Nephron progenitor cell (in vitro differentiated cells): ENCODE data around the gene PPP1R37.
A peak's percentile ranks its signal among the peaks of the same experiment; 100 is the strongest.

ENCODE experiments used
- DNase-seq: peaks from one replicate; pipeline ENCODE4 v3.0.0; 2021
- H3K27ac Mint-ChIP-seq: 2 replicates; pipeline ENCODE4 v1.8.0; 2021; ENCODE audit warnings: mild to moderate bottlenecking, moderate library complexity, mixed read lengths
- H3K27me3 Mint-ChIP-seq: 2 replicates; pipeline ENCODE4 v1.8.0; 2021; ENCODE audit warnings: mild to moderate bottlenecking, low read depth, mixed read lengths; ENCODE audit not compliant: poor library complexity
- H3K36me3 Mint-ChIP-seq: 2 replicates; pipeline ENCODE4 v1.8.0; 2021; ENCODE audit warnings: low read depth, mixed read lengths
- H3K4me1 Mint-ChIP-seq: 2 replicates; pipeline ENCODE4 v1.8.0; 2021; ENCODE audit warnings: mixed read lengths
- H3K4me3 Mint-ChIP-seq: 2 replicates; pipeline ENCODE4 v1.8.0; 2021; ENCODE audit warnings: mild to moderate bottlenecking, moderate library complexity, mixed read lengths
- H3K9me3 Mint-ChIP-seq: 2 replicates; pipeline ENCODE4 v1.8.0; 2021; ENCODE audit warnings: mild to moderate bottlenecking, moderate library complexity, mixed read lengths
- TF ChIP-seq, protein P1 (sequence below): fragments of 200-600 bp; sonication (generic); IDR thresholded peaks from 2 replicates; pipeline ENCODE4 v1.5.0; 2021; ENCODE audit warnings: antibody characterized with exemption

PPP1R37 gene

DNA sequence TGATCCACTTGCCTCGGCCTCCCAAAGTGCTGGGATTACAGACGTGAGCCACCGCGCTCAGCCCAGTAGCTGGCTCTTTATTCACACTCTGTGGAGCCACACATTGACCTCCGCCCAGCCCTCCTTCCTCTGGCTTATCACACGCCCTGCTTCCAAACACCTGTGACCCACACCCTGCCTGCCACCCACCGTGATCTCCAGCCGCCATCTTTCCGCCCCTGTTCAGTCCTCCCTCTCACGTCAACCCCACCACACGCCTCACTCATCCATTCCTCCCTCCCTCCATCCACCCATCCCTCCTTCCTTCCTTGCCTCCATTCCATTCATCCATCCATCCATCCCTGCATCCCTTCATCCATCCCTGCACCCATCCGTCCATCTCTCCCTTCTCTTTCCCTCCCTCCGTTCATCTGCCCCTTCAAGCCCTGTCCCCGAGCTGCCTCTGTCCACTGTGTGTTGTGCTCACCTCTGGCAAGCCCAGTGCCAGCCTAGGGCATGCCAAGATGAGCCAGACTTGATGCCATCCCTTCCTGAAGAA lies 34.3 kb upstream of the PPP1R37 start:
- Mint-ChIP-seq H3K4me1 (no peaks in the 10 kb centered on the region), H3K27ac (peak overlapping the region; percentile 40), H3K27me3 (peaks cover 3% of the 10 kb centered on the region), H3K9me3 (no peaks in the 10 kb centered on the region), H3K4me3 (no peak overlapping the region), H3K36me3 (peaks cover 64% of the 10 kb centered on the region)
- no peak for DNase-seq
- TF ChIP-seq, protein P1, sequence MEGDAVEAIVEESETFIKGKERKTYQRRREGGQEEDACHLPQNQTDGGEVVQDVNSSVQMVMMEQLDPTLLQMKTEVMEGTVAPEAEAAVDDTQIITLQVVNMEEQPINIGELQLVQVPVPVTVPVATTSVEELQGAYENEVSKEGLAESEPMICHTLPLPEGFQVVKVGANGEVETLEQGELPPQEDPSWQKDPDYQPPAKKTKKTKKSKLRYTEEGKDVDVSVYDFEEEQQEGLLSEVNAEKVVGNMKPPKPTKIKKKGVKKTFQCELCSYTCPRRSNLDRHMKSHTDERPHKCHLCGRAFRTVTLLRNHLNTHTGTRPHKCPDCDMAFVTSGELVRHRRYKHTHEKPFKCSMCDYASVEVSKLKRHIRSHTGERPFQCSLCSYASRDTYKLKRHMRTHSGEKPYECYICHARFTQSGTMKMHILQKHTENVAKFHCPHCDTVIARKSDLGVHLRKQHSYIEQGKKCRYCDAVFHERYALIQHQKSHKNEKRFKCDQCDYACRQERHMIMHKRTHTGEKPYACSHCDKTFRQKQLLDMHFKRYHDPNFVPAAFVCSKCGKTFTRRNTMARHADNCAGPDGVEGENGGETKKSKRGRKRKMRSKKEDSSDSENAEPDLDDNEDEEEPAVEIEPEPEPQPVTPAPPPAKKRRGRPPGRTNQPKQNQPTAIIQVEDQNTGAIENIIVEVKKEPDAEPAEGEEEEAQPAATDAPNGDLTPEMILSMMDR, result no peak

DNA sequence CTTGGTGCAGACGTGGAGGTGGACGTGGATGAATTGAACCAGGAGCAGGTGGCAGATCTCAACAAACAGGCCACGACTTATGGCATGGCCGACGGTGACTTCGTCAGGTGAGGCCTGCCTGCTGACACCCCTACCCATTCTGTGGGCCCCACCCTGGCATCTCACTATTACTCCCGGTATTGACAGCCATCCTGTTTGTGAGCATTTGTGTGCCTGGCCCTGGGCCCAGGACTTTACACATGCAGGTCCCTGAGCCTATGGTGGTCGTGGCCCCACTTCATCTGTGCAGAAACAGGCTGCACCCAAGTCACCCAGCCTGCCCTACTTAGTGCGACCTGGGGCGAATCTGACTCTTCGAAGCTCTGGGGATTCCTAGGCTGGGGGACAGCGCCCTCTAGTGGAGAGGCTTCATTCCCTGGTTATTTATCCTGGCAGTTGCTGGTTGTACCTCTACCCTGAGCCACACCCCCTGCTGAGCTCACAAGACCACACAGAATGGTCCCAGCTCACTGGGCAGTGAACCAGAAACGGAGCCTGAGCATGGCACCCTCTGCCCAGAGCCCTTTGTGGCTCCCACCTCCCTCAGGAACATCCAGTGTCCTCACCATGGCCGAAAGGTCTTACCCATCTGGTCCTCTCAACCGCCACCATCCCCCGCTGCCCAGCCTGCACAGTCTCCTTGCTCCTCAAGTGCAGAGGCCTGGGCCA lies 33.6 kb upstream of the PPP1R37 start:
- DNase-seq, result peak; percentile 86
- TF ChIP-seq, protein P1, result peak; percentile 87
- Mint-ChIP-seq H3K27ac (no peak overlapping the region), H3K4me1 (no peaks in the 10 kb centered on the region), H3K27me3 (peaks cover 3% of the 10 kb centered on the region), H3K9me3 (no peaks in the 10 kb centered on the region), H3K4me3 (no peak overlapping the region), H3K36me3 (peaks cover 58% of the 10 kb centered on the region)

DNA sequence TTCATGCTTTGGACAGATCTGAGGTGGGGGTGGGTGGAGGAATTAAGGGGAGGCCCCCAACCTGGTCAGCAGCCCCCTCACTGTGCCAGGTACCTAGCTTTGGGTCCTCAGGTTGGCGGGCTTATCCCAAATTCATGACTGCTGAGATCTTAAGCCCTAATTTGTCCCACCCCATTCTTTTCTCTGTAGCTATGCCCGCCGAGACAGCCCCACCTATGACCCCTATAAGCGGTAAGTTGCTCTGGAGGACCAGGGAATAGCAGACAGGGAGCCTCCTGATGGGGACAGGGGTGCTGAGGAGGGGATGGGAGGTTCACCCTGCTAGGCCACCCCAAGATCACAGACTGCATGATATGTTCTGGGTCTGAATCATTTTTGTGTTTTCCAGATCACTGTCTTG lies 31.0 kb upstream of the PPP1R37 start:
- Mint-ChIP-seq H3K27ac (no peak overlapping the region), H3K9me3 (no peaks in the 10 kb centered on the region), H3K27me3 (peaks cover 3% of the 10 kb centered on the region), H3K4me1 (no peaks in the 10 kb centered on the region), H3K4me3 (no peak overlapping the region), H3K36me3 (peaks cover 51% of the 10 kb centered on the region)
- TF ChIP-seq, protein P1, result no peak
- no peak for DNase-seq

DNA sequence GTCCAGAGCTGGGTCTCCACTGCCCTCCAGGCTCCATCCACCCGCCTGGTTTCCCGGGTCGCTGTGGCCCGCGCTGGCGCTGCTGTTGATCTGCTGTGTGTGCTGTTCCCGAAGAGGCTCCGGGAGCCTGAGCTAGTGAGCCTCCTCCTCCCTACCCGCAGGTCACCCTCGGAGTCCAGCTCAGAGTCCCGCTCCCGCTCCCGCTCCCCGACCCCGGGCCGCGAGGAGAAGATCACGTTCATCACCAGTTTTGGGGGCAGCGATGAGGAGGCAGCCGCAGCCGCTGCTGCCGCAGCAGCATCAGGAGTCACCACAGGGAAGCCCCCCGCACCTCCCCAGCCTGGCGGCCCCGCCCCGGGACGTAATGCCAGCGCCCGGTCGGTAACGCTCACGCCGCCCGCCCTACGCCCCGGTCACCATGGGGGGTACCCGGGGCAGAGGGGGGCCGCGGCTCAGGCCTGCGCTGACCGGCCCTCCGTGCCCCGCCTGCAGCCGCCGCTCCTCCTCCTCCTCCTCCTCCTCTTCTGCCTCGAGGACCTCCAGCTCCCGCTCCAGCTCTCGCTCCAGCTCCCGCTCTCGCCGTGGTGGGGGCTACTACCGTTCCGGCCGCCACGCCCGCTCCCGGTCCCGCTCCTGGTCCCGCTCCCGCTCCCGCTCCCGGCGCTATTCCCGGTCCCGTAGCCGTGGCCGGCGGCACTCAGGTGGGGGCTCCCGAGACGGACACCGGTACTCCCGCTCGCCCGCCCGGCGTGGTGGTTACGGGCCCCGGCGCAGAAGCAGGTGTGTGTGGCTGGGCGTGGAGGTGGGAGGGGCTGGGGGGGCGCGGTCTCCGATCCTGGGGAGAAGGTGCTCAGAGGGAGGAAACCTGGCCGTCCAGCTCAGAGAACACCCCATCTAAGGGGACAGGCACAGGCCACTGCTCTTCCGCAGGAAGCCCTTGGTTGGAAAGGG lies 28.9 kb upstream of the PPP1R37 start:
- Mint-ChIP-seq H3K36me3 (peaks cover 42% of the 10 kb centered on the region), H3K4me3 (no peak overlapping the region), H3K27ac (no peak overlapping the region), H3K27me3 (no peaks in the 10 kb centered on the region), H3K4me1 (no peaks in the 10 kb centered on the region), H3K9me3 (no peaks in the 10 kb centered on the region)
- TF ChIP-seq, protein P1, result no peak
- no peak for DNase-seq

DNA sequence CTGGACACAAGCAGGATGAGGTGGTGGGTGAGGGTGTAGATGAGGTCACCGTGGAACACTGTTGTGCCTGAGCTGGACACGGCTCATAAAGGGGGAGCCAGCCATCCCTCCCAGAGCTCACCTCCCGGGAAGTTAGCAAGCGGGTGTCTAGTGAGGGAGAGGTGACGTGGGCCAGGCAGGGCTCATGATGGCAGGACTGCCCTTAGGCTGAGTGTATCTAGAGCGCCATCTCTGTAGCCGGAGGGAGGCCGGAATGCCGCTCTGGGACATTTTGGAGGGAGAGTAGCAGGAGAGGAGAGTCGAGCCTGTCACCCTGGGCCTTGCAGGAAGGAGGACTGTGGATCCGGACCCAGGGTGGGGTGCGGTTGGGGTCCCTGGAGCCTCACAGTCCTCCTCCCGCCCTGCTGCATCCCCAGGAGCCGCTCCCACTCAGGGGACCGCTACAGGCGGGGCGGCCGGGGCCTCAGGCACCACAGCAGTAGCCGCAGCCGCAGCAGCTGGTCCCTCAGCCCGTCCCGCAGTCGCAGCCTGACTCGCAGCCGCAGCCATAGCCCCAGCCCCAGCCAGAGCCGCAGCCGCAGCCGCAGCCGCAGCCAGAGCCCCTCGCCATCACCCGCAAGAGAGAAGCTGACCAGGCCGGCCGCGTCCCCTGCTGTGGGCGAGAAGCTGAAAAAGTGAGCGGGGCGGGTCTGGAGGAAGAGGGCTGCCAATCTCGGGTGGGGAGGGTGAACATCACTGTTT lies 25.9 kb upstream of the PPP1R37 start:
- H3K27me3 Mint-ChIP-seq, result no peaks in the 10 kb centered on the region
- H3K36me3 Mint-ChIP-seq, result peaks cover 30% of the 10 kb centered on the region
- no peak for DNase-seq
- peak overlapping the region; percentile 57 for H3K27ac Mint-ChIP-seq
- no peaks in the 10 kb centered on the region for H3K9me3 Mint-ChIP-seq
- H3K4me3 Mint-ChIP-seq, result no peak overlapping the region
- TF ChIP-seq, protein P1, result no peak
- no peaks in the 10 kb centered on the region for H3K4me1 Mint-ChIP-seq
